Activated naive CD8-positive, alpha-beta T cell treated with anti-CD3 and anti-CD28 coated beads, Interleukin-2, amount 10 ng/mL, durations not matched to agents 7 days and 5 days (primary cell): Measurements from ENCODE around the gene DLG2. TPM values are rescaled to one million over a fixed set of nuclear protein-coding genes. Genes with fewer than 3 reads are reported as not detected.

Source experiments
- ATAC-seq: fragments of 150-1000 bp; cut with Tn5 transposase; one replicate; pipeline ENCODE4 v1.10.0; 2021; ENCODE audit warnings: low read depth, moderate library complexity
- POLR2A ChIA-PET: fragments of 350-600 bp; sonication (Branson Sonifier 250); formaldehyde crosslinking; loops from one replicate; lab custom pipeline; 2021; ENCODE audit warnings: antibody characterized with exemption; lab: Charles Lee
- DNase-seq: peaks from one replicate; pipeline ENCODE4 v3.0.0; 2021
- H3K27ac Mint-ChIP-seq: one replicate; pipeline ENCODE4 v1.8.0; 2022; ENCODE audit warnings: mild to moderate bottlenecking, mixed read lengths
- H3K27me3 Mint-ChIP-seq: one replicate; pipeline ENCODE4 v1.8.0; 2022; ENCODE audit warnings: mild to moderate bottlenecking, moderate library complexity, mixed read lengths
- H3K36me3 Mint-ChIP-seq: one replicate; pipeline ENCODE4 v1.8.0; 2021; ENCODE audit warnings: mild to moderate bottlenecking, mixed read lengths
- H3K4me1 Mint-ChIP-seq: one replicate; pipeline ENCODE4 v1.8.0; 2021; ENCODE audit warnings: mixed read lengths
- H3K4me3 Mint-ChIP-seq: one replicate; pipeline ENCODE4 v1.8.0; 2022; ENCODE audit warnings: mild to moderate bottlenecking, moderate library complexity, mixed read lengths
- H3K9me3 Mint-ChIP-seq: one replicate; pipeline ENCODE4 v1.8.0; 2021; ENCODE audit warnings: mixed read lengths
- total RNA-seq, 2 experiments: library from RNA; stranded (reverse); gene quantifications; one replicate each; pipeline ENCODE4 v1.2.3, GENCODE V29; 2021

The DLG2 gene
- total RNA-seq, 2 experiments from 2014 or later: 2.6 to 3.4 TPM

DNA sequence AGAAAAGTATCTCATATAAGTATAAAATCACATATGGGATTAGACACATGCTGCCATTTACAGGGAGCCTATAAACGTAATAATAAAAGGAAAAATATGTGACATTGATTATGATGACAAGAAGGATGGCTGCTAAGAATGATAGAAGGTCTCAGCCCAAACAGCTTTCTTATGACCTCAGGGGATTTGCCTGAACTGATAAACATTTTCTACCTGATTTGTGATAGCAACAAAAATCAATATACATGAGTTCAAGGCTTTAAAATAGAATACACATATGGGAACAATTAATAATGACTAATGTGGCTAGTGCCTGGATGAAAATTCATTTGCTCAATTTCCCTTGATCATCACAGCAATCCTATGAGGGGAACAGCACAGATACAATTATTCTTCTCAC is 1704.2 kb downstream of the DLG2 start:
- Mint-ChIP-seq H3K4me3 (no peak overlapping the region), H3K27ac (no peak overlapping the region), H3K27me3 (peaks cover 2% of the 10 kb centered on the region), H3K36me3 (no peaks in the 10 kb centered on the region), H3K9me3 (no peaks in the 10 kb centered on the region), H3K4me1 (no peaks in the 10 kb centered on the region)
- POLR2A ChIA-PET: no interaction called here
- DNase-seq: no peak
- ATAC-seq: no peak

DNA sequence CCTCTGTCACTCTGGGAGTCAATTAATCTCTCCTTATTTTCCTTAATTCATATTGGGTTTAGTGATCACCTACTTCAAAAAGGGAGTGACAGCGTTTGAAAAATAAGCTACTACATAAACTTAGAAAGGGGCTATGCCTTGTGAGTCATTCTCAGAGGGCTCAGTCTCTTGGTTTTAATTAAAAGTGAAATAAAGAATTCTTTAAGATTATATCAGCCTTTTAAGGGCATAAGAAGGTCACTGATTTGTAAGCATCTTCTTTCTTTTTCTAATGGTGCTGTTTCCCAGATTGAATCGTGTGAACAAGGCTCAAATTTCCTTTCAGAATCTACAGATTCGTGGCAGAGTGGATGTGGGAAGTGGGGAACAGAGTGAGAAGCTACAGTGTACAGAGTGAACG is 1704.8 kb downstream of the DLG2 start:
- no peak for DNase-seq
- POLR2A ChIA-PET: no interaction called here
- Mint-ChIP-seq H3K9me3 (no peaks in the 10 kb centered on the region), H3K27ac (no peak overlapping the region), H3K4me1 (no peaks in the 10 kb centered on the region), H3K36me3 (no peaks in the 10 kb centered on the region), H3K4me3 (no peak overlapping the region), H3K27me3 (peaks cover 2% of the 10 kb centered on the region)
- ATAC-seq: no peak

DNA sequence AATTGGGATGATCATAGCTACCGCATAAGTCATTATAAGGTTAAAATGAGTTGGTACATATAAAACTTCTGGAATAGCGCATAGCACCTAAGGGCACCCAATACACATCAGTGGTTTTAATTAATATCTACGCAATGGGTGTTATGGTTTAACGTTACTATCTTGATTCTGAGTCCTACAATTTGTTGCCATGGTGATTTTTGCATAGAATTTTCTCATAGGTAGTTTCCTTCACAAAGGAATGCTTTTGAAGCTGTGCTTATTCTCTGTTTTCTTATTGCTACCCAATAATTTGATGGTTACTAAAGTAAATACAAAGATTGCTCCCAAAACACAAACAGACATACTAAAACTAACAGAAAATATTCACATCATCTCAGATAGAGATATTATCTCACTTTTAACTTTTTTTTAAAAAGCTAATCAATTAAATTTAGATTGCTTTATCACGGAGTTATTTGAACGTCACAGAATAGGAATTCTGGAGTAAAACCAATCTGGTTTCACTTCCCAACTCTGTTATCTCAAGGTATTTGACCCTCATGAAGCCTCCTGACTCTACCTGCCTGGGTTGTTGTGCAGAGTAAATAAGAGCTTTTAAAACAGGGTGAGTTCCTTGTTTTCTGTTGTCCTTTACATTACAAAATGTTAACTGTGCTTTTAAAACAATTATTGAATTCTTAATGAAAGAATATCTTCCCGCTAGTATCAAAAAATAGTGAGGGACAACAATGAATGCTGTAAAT is 1705.5 kb downstream of the DLG2 start:
- no peak for ATAC-seq
- no peaks in the 10 kb centered on the region for H3K9me3 Mint-ChIP-seq
- no peak for DNase-seq
- no peaks in the 10 kb centered on the region for H3K4me1 Mint-ChIP-seq
- H3K27ac Mint-ChIP-seq: no peak overlapping the region
- no peak overlapping the region for H3K4me3 Mint-ChIP-seq
- no peaks in the 10 kb centered on the region for H3K36me3 Mint-ChIP-seq
- H3K27me3 Mint-ChIP-seq: peaks cover 2% of the 10 kb centered on the region
- POLR2A ChIA-PET: no interaction called here

DNA sequence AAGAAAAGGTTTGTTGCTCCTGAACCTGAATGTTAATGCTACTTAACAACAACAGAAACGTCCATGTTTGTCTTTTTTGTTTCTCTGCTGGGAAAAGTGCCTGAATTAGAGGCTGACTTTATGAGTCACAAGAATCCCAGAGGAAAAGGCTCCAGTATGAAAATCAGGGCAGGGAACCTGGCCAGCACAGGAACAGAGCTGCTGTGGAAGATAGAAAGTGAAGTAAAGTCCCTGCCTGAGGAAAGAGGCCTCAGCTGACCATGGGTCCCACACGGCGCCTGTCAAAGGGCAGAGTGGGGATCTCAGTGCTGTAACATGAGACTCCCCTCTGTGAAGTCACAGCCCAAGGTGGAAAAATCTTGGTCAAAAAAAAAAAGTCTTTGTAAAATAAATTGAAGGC is 1708.7 kb downstream of the DLG2 start:
- Mint-ChIP-seq H3K27ac (no peak overlapping the region), H3K27me3 (no peaks in the 10 kb centered on the region), H3K36me3 (no peaks in the 10 kb centered on the region), H3K9me3 (no peaks in the 10 kb centered on the region), H3K4me1 (no peaks in the 10 kb centered on the region), H3K4me3 (no peak overlapping the region)
- DNase-seq: no peak
- POLR2A ChIA-PET: no interaction called here
- no peak for ATAC-seq

DNA sequence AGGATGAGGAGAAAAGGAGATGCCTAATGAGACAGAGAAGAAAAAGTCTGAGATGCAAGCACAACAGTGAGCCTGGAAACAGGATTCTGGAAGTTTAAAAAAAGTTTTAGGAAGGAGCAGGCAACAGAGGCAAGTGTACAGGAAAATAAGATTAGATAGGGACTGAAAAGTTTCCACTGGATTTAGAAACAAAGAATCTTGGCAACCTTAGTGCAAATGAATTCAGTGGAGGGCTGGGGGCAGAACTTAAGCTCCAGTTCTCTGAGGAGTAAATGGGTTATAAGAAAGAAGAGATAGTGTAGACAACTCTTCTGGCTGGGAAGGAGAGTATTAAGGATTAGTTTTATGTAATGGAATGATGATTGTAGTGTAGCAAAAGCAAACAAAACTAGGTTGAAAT is 1712.1 kb downstream of the DLG2 start:
- Mint-ChIP-seq H3K36me3 (no peaks in the 10 kb centered on the region), H3K4me1 (no peaks in the 10 kb centered on the region), H3K27ac (no peak overlapping the region), H3K9me3 (no peaks in the 10 kb centered on the region), H3K27me3 (no peaks in the 10 kb centered on the region), H3K4me3 (no peak overlapping the region)
- ATAC-seq: no peak
- POLR2A ChIA-PET: no interaction called here
- DNase-seq: no peak

DNA sequence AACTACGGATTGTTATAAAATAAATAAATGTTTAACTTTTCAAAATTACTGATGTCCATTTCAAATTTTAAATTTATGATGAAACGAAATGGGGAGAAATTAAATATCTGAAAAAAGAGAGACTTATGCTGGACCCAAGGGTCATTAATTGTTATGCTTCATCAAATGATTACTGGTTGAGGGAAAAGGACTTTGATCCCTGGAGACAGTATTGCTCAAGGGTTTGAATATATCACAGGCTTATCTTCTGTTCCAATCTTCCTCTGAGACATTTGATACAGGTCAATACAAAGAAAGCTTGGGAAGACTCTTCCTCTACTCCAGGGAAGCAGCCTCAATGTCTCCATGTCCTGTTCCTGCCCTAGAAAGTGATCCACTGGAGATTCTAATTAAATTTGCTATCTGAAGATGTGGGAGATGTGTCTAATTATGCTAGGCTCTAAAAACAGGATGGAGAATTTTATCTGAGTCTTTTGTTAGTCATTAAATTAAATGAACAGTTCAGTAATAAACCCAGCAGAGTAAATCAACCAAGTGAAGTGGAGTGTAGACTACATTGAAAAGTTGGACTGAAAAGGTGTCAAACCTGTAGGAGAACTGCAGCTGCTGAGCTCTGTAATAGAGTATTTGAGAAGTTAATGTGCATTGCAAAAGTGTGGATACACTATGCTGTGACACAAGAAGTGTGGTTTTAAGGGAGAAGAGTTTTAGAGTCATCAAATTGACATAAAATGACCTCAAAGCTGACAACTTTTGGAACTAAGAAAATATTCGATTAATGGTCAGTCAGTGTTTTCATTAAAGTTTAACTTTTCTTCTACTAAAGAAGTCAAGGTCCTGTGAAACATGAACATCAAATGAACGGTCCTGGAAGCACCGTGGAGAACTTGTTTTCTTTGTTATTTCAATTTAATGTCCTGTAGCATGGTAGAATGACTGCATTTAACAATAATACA is 1717.3 kb downstream of the DLG2 start:
- no peaks in the 10 kb centered on the region for H3K27me3 Mint-ChIP-seq
- no peaks in the 10 kb centered on the region for H3K9me3 Mint-ChIP-seq
- H3K4me3 Mint-ChIP-seq: no peak overlapping the region
- no peaks in the 10 kb centered on the region for H3K4me1 Mint-ChIP-seq
- POLR2A ChIA-PET: no interaction called here
- H3K27ac Mint-ChIP-seq: no peak overlapping the region
- DNase-seq (no peak), ATAC-seq (no peak)
- H3K36me3 Mint-ChIP-seq: no peaks in the 10 kb centered on the region

DNA sequence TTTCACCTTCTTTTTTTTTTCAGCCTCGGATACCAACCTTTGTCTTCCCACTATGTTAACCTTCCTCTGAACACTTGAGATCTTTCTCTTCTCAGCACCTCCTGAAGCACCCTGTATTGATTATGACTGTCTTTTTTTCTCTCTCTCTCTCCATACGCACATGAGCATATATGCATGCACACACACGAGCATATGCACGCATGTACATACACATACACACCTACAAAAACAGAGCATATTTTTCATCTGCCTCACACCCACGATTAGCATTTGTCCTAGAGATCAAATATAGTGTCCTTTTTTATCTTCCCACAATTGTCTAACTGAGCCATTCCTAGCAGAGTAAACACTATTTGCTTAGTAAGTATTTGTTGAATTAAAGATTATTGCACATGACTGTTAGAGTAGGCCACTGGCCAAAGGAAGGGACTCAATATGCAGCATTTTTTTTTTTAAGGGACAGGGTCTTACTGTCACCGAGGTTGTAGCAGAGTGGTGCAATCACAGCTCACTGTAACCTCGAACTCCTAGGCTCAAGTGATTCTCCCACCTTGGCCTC is 1718.8 kb downstream of the DLG2 start:
- ATAC-seq: no peak
- no peak overlapping the region for H3K27ac Mint-ChIP-seq

DNA sequence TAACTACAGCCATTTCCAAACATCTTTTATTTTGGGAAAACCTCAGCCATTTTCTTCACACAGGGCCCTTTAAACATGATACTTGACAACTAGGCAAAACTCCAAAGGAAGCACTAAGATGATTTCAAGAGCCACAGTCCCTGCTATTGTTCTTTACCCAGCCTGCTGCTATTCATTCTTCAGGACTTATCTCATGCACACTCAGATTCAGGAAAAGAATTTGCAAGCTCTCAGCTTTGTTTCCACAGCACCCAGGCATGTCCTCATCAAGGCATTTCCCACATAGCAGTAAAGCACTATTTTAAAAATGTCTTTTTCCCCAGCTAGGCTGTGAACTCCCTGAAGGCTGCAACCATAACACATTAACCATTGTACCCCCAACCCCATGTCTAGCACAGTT is 1731.6 kb downstream of the DLG2 start:
- peaks cover 5% of the 10 kb centered on the region for H3K9me3 Mint-ChIP-seq
- DNase-seq (no peak), ATAC-seq (no peak)
- POLR2A ChIA-PET: no interaction called here
- H3K4me1 Mint-ChIP-seq: no peaks in the 10 kb centered on the region
- peaks cover 2% of the 10 kb centered on the region for H3K27me3 Mint-ChIP-seq
- no peak overlapping the region for H3K4me3 Mint-ChIP-seq
- H3K27ac Mint-ChIP-seq: no peak overlapping the region
- H3K36me3 Mint-ChIP-seq: no peaks in the 10 kb centered on the region

More for the DNA sequence above, 1718.8 kb downstream of the DLG2 start:
- POLR2A ChIA-PET: no interaction called here
- no peaks in the 10 kb centered on the region for H3K4me1 Mint-ChIP-seq
- H3K9me3 Mint-ChIP-seq: no peaks in the 10 kb centered on the region
- H3K27me3 Mint-ChIP-seq: no peaks in the 10 kb centered on the region
- no peak overlapping the region for H3K4me3 Mint-ChIP-seq
- DNase-seq: no peak
- H3K36me3 Mint-ChIP-seq: no peaks in the 10 kb centered on the region

DNA sequence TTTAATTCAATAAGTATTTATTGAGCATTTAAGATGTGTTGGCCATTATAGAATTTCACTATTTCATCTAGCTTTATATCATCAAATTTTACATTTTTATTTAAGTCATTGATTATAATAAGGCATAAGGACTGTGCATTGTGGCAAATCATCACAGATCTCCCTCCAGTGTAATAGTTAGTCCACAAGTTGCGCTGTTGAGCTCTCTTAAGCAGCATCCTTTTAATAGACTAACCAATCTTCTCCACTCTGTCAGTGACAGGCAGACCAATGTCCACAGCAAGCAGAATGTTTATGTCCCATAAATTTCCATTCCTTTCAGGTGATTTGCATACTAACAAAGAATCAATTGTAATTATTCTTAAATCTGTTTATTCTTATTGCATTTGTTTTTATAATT is 1745.7 kb downstream of the DLG2 start:
- no peaks in the 10 kb centered on the region for H3K4me1 Mint-ChIP-seq
- ATAC-seq (no peak), DNase-seq (no peak)
- H3K4me3 Mint-ChIP-seq: no peak overlapping the region
- H3K36me3 Mint-ChIP-seq: no peaks in the 10 kb centered on the region
- H3K9me3 Mint-ChIP-seq: peaks cover 5% of the 10 kb centered on the region
- POLR2A ChIA-PET: no interaction called here
- no peaks in the 10 kb centered on the region for H3K27me3 Mint-ChIP-seq
- H3K27ac Mint-ChIP-seq: no peak overlapping the region

DNA sequence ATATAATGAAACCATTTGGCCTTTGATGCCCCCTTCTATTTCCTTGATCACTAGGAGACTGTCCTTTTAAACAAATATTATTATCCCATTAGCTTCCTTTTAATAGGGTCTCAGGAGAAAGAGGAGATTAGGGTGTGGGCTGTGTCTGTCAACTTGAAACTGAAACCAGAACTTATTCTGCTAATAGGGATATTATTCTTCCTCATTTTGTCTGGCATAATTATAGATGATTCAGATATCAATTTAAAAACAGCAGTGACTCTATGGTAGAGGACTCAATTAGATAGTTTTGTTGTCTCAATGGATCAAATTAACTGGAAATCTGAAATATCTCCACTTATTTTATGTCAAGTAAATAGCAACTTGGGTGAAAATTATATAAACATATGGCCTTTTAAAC is 1756.1 kb downstream of the DLG2 start:
- Mint-ChIP-seq H3K9me3 (no peaks in the 10 kb centered on the region), H3K36me3 (no peaks in the 10 kb centered on the region), H3K27ac (no peak overlapping the region), H3K27me3 (no peaks in the 10 kb centered on the region), H3K4me3 (no peak overlapping the region), H3K4me1 (no peaks in the 10 kb centered on the region)
- ATAC-seq (no peak), DNase-seq (no peak)
- POLR2A ChIA-PET: no interaction called here

DNA sequence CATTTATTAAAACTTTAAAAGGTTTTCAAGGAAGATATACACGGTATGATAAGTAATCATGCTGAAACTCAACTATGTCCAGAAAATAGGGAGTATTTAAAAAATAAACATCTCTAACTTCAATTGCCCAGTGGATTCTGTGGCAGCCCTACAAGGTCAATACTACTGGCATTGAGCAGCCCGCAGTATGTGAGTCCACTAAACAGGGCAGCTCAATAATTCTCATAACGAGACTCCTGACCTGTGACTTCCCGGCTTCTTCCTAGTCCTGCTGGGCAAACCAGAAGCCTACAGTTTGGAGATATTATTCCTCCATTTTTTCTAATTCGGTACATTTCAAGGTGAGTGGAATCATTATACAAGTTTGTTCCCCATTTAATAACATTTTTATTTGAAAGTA is 1760.5 kb downstream of the DLG2 start:
- DNase-seq (no peak), ATAC-seq (no peak)
- H3K4me3 Mint-ChIP-seq: no peak overlapping the region
- H3K9me3 Mint-ChIP-seq: no peaks in the 10 kb centered on the region
- H3K27me3 Mint-ChIP-seq: no peaks in the 10 kb centered on the region
- H3K4me1 Mint-ChIP-seq: no peaks in the 10 kb centered on the region
- H3K36me3 Mint-ChIP-seq: no peaks in the 10 kb centered on the region
- POLR2A ChIA-PET: no interaction called here
- no peak overlapping the region for H3K27ac Mint-ChIP-seq

DNA sequence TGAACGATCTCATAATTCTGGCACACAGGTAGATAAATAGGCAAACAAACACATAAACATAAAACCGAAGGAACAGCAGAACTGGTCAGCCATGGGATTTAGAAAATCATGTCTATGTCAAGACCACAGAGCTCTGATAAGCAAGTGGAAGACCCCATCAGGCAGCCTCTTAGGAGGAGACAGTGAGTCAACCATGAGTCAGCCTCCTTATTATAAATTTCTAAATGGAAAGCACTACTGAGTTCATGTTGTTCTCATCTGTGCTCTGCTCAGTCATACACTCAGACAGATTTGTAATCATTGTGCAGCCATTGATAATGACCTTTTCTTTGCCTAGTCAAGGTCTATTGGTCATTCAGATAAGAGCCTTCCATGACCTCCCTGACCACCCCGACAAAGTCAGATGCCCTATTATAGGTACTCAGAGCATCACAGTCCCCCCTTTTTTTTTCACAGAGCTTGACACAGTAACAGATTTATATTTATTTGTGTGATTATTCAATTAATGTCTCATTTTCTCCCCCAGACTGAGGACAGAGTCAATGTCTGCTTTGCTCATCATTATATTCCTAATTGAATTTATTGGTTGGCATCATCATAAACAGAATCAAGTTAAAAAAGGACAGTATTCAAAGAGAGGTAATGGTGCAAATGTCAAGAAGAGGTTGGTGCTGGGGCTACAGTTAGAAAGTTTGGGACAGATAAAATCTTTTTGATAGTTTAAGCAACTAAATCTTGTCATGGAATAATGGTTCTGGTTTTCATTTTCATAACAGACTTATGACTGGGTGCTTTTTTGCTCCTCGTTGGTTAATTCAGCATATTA is 1761.3 kb downstream of the DLG2 start:
- Mint-ChIP-seq H3K4me1 (no peaks in the 10 kb centered on the region), H3K27ac (no peak overlapping the region), H3K9me3 (no peaks in the 10 kb centered on the region), H3K36me3 (no peaks in the 10 kb centered on the region), H3K27me3 (no peaks in the 10 kb centered on the region), H3K4me3 (no peak overlapping the region)
- no peak for DNase-seq
- ATAC-seq: no peak
- POLR2A ChIA-PET: no interaction called here

DNA sequence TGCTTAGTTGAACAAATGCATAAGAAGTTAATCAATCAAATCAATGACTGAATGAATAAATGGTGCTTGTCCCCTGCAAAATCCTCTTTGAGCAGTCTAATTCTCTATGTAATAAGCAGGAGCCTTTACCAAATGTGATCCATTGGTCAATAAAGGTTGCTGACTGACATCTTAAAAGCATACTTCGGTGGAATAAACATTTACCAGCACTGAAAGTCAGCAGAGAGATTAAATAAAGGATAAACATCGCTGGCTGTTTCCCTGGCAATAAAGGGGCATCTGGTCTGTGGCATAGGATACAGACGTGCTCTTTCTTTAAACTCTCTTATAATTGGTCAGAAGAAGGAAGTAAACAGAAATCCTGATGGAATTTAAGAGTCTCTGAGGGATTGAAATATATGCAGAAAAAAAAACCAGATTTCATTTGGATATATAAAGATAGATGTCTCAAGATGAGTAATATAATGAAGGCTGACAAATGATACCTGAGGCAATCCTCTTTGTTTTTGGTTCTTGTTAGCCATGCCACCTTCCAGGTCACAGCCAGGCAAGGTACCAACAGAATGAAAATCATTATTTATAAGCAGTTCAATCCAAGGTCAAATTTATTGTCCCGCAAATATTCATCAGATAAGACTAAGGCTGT is 1762.6 kb downstream of the DLG2 start:
- no peaks in the 10 kb centered on the region for H3K4me1 Mint-ChIP-seq
- POLR2A ChIA-PET: no interaction called here
- no peak overlapping the region for H3K4me3 Mint-ChIP-seq
- no peaks in the 10 kb centered on the region for H3K9me3 Mint-ChIP-seq
- H3K27ac Mint-ChIP-seq: no peak overlapping the region
- no peak for DNase-seq
- no peaks in the 10 kb centered on the region for H3K27me3 Mint-ChIP-seq
- H3K36me3 Mint-ChIP-seq: no peaks in the 10 kb centered on the region
- ATAC-seq: no peak
